ENCODE measurements around the gene MTRR.

GRCh38 chr5:7876867-7877266 is 7.9 kb downstream of the MTRR start:
- TF ChIP-seq CTCF (IDR thresholded peaks at IDR 0.05) (no peak), EP300 (IDR thresholded peaks at IDR 0.05) (no peak)

All from sigmoid colon (tissue), 4 donors.